Stimulated activated CD4-positive, alpha-beta T cell treated with anti-CD3 and anti-CD28 coated beads, Interleukin-4, amount 100 ng/mL, for 1 hour (primary cell): Measurements from ENCODE around the gene UBA52.
"Not testable (repeated sequence)": the region's sequence is repeated elsewhere in the genome, so short reads cannot be mapped to it uniquely, and the experiment has no call there.

ENCODE experiments used
- DNase-seq: peaks from one replicate; pipeline ENCODE4 v3.0.0-alpha.2; 2020

Gene UBA52

GRCh38 chr19:18593367-18594095, 21.9 kb downstream of the UBA52 start:
- DNase-seq = no peak

DNA sequence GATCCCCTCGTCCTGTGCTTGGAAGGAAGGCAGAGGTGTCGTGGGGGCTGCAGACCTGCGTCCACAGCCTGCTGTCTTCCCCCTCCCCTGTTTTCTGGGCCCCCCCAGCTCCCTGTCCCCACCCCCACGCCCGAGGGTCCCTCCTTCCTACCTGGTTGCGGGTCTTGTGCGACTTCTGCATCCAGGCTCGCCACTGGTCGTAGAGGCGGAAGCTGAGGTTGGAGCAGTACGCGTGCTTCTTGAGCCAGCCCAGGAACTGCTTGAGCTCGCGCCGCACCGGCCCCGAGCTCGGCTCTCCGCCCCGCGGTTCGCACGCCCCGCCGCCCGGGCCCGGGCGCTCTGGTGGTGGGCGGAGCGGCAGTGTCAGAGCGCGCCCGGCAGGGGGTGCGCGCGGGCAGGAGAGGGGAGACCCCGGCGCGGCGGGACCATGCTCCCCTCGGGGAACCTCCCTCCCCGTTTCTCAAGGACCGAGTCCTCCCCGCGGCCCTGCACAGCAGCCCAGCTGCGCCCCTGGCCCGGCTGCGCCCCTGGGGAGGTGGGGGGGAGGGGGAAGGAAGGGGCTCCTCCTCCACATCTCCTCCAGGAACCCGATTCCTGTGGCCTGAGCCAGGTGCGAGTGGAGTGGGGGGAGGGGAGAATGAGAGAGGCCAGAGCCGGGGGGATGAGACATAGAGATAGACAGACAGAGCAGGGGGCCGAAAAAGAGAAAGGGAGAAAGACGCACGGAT, 22.6 kb downstream of the UBA52 start:
- peak; percentile 79 for DNase-seq

- no peak for DNase-seq
Observed at GRCh38 chr19:18594824-18595373, 23.2 kb downstream of the UBA52 start.

GRCh38 chr19:18595475-18595874, 23.8 kb downstream of the UBA52 start:
- DNase-seq = no peak

- DNase-seq = no peak
Observed at GRCh38 chr19:18596752-18597157, 25.1 kb downstream of the UBA52 start.

GRCh38 chr19:18597809-18598660, 26.4 kb downstream of the UBA52 start:
- DNase-seq = no peak

DNA sequence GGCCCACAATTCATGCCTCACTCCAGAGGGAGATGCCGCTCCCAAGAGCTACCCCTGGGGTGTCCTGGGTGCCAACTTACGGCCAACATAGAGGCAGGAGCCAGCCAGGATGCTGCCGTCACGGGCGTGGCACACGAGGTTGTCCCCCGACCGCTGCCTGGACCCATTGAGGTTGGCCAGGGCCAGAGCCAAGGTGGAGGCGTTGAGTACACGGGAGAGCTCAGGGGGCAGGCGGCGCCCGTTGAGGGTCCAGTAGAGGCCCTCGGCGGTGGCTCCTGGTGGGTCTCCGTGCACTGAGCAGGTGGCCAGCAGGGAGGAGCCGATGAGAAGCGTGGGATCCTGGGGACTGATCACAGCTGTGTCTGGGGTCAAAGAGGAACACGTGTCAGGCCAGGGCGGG, 27.8 kb downstream of the UBA52 start:
- no peak for DNase-seq

GRCh38 chr19:18600692-18601397, 29.2 kb downstream of the UBA52 start:
- DNase-seq = not testable (repeated sequence)

- no peak for DNase-seq
Observed at GRCh38 chr19:18601875-18602274, 30.2 kb downstream of the UBA52 start.

- DNase-seq = no peak
Observed at GRCh38 chr19:18603255-18603957, 31.7 kb downstream of the UBA52 start.

GRCh38 chr19:18603958-18604819, 32.5 kb downstream of the UBA52 start:
- DNase-seq = no peak

DNA sequence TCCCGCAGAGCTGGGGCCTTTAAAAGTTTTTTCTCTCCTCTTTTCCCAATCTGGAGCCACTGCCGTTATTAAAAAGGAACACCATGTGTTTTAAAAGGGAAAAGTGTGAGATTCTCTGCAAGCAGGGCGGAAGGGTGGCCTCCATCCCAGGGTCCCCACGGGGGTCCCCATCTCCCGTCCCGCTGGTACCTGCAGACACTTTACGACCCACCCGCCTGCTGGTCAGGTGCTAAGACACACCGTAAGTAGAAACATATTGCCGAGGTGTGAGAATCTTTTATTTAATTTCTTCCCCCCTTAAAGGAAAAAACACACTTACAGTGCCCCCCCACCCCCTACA, 33.1 kb downstream of the UBA52 start:
- no peak for DNase-seq

DNA sequence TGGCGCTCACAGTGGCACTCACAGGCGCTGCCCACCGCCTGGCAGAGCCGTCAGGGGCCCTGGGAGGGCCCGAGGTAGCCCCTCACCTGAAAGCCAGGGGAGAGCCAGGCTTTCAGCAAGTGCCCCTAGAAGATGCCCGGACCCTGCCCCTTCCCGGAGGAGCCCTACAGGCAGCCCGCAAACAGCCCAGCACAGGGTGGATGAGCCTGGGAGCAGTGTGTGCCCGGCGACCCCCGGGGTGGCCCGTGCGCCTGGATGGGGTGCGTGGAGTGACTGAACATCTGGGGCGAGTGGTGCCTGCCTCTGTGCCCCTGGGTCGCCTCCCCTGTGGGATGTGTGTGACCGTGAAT, 33.5 kb downstream of the UBA52 start:
- DNase-seq = no peak

- no peak for DNase-seq
Observed at GRCh38 chr19:18605546-18606280, 34.1 kb downstream of the UBA52 start.

DNA sequence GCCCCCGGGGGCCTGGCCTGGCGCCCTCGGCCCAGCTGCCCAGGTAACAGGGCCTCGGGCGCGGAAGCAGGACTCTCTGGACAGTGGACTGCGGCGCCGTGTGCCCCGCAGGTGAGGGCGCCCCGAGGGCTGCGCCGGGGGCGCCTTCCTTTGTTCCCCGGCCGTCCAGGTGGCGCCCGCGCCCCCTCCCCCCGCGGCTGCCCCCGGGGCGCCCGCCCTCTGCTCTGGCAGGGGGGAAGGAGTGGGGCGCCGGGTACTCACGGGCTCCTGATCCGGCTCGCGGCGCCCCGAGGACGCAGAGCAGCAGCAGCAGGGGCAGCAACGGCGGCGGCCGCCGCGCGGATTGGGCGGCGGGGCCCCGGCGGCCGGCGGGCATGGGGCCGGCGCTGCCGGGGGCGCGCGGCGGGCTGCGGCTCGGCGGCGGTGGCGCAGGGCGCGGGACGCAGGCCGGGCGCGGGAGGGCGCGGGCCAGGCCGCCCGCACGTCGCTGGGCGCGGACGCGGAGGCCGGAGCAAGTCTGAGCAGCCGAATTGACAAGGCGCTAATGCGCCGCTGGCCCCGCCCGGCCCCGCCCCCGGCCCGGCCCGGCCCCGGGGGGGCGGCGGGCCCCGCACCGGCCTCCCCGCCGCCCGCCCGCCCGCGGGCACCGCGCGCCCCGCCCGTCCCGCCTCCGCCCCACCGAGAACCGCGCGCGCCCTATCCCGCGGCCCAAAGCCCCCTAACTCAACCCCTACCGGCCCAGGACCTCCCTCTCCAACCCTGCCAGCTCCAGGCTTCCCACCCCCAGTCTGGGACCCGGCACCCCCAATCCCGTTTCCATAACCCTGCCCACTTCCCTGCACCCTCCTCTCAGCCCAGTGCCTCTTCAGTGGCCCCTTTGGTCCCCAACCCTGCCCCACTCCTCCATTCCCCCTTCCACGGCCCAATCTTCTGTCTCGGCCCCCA, 34.9 kb downstream of the UBA52 start, which contains the start of gene CRLF1:
TSS of gene CRLF1 (minus strand) at position 519 of the 945 bp plus-strand sequence. CDS start at position 376, 143 bp downstream.
- DNase-seq = no peak

DNA sequence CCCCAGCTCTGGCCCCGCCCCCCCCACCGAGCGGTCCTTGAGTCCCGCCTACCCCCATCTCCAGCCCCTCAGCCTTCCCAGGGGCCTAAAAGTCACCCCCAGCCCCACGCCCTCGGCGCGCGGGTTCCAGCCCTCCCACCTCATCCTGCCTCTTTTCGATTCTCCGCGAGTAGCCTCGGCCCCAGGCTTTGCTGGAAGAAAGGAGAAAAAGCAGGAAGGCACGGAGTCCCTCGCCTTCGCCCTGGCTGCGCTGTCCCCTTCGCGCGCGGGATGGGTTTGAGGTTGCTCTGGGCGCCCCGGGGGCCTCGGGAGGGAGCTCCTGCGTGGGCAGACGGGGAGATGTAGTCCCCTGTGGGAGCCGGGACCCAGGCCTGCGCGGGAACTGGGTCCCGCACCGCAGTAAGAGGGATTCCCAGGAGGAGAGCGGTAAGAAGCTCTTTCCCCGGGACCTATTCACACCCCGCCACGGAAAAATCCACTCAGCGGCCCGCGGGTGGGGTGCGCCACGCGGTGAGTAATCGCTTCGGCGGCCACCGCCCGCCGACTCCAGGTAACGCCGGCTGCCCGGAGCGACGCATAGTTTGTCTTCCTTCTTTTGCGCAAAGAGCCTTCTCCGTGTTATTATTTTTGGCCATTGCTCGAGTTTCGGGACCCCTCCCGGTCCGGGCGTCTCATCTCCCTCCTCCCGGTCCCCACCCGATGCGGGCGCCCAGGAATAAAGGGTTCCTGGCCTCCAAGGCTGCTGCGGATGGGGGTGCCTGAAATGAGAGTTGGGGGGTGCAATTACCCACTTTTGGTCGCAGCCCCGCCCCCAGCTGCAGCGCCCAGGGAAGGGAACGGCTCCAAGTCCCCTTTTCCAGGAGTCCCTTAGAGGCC, 35.8 kb downstream of the UBA52 start:
- DNase-seq = no peak

GRCh38 chr19:18608102-18608804, 36.6 kb downstream of the UBA52 start:
- DNase-seq = no peak
